NCI-H2227 (cell line): ENCODE data around the gene TAGLN3.
"Not testable (repeated sequence)": the region's sequence is repeated elsewhere in the genome, so short reads cannot be mapped to it uniquely, and the experiment has no call there.

Experiments
- DNase-seq: peaks from one replicate; lab custom pipeline; 2025; ENCODE audit not compliant: unreplicated experiment; lab: John Stamatoyannopoulos, UW

The TAGLN3 gene

DNA sequence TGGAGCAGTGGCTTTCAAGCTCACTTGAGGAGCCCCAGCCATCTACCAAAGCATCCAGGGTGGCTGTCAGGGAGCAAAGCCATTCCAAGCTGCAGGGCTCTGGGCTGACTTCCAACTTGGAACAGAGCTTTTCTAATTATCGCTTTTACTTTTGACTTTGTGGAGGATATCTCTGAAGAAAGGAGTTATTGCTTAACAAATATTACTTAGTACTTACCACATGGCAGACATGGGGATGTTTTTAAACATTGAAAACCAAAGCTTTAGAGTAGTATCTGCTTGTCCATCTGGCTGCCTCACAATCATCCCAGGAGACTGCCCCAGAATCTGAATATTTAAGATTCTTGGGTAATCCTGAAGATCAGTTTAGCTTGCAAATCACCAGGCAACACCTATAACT, 8.9 kb downstream of the TAGLN3 start:
- no peak for DNase-seq

DNA sequence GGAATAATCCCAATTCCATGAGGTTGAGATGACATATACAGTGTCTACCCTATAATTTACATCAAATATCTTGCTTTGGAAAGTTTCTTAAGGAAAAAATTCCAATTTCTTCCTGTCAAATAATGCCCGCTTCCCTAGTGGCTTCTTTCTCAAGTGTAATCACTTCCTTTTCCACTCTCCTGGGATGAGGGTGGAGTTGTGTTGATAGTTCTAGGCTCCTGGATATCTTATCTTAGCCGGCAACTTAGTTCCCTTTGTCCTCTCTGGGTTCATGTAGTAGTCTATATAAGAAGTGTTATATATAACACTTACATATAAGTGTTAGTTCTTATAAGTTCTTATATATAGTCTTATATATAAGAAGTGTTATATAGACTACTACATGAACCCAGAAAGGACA, 10.9 kb downstream of the TAGLN3 start:
- no peak for DNase-seq

- DNase-seq: no peak
These were observed 11.9 kb downstream of the TAGLN3 start for GRCh38 chr3:112010636-112011035.

- no peak for DNase-seq
These were observed 12.7 kb downstream of the TAGLN3 start for GRCh38 chr3:112011376-112011940.

DNA sequence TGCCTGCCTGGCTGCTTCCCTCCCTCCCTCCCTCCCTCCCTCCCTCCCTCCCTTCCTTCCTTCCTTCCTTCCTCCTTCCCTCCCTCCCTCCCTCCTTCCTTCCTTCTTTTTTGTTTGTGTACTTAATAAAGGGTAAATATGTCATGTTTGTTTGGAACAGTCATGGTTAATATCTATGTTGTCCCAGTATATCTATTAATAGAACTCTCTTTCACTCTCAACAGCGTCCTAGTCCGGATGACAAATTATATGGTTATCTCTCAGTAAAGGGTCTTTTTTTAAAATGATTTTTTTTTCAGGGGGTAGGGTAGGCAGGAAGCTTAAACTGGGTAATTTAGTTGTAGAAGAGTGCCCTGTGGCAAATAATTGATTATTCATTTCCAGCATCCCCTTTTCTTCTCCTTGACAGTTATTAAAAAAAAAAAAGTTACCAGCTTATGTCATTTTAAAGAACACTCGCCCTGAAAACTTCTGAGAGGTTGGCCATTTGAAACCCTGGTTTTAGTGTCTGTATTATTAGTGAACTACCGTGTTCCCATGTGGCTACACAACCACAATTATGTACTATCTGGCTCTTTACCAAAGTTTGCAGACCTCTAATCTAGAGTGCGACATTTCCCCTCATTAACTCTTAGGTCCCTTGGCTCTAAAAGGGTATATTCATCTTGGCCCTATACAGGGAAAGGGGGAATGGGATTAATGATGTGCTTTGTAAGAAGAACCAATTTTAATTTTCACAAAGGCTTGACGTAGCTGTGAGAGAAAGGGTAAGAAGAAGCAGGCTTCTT, 13.7 kb downstream of the TAGLN3 start:
- no peak for DNase-seq

DNA sequence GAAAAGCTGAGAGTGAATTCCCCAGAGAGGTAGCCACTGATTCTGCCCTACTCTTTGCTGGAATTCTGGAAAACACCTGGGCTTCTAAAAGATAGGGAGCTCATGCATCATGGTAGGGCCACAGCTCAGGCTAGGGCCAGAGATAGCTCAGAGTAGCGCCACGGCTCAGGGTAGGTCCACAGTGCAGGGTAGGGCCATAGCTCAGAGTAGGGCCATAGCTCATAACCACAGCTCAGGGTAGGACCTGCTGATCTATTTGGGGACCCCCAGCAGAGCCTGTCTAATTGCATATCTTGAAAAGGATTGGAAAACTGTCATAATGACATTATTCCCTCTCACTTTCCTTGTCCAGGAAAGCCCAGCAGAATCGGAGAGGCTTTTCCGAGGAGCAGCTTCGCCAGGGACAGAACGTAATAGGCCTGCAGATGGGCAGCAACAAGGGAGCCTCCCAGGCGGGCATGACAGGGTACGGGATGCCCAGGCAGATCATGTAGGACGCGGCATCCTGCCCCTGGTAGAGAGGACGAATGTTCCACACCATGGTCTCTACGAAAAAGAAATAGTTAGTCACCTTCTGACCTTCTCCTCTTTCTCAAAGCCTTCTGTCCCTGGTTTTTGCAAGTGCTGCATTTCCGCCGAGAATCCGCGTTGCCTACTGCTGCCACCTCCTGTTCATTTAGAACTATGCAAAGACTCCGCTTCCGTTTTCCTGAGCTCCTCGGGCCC, 14.5 kb downstream of the TAGLN3 start:
- DNase-seq: no peak

GRCh38 chr3:112013784-112014143, 15.0 kb downstream of the TAGLN3 start:
- no peak for DNase-seq

DNA sequence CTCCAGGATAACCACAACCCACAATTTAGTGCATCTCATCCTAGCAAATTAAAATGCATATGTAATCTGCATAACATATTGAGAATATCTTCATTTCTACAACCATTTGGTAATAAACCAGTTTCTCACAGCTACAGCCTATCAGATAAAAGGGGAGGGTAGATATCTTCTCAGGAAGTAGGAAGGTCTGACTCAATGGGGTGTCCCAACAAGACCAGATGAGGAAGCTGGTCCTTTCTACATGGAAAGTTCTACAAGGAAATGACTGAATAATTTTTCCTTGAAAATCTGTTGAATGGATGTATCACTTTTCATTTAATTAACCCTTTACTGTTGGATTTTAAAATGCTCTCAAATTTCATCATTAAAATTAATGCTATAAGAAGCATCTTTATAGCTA, 18.4 kb downstream of the TAGLN3 start:
- DNase-seq: no peak

- DNase-seq: no peak
These were observed 20.0 kb downstream of the TAGLN3 start for GRCh38 chr3:112018712-112019111.

- no peak for DNase-seq
These were observed 21.0 kb downstream of the TAGLN3 start for GRCh38 chr3:112019716-112020115.

GRCh38 chr3:112020674-112021085, 22.0 kb downstream of the TAGLN3 start:
- peak; percentile 2 for DNase-seq

DNA sequence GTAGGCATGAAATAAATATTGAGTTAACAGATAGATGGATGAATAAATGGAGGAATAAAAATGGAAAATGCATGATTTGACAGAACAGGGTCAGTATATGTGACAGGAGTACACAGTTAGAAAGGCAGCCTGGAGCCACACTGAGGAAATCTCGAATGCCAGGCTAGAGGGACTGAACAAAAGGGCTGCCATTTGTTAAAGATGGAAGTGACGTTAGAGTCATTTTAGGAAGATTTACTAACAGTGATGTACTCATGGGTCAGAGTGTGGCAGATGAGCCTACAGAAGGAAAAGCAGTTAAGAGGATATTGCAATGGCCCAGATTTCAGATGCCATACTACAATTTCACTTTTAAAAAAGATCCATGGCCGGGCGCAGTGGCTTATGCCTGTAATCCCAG, 28.4 kb downstream of the TAGLN3 start:
- DNase-seq: no peak

- DNase-seq: peak; percentile 62
These were observed 29.1 kb downstream of the TAGLN3 start for GRCh38 chr3:112027826-112028225.

- DNase-seq: no peak
These were observed 32.2 kb downstream of the TAGLN3 start for GRCh38 chr3:112030901-112031300.

DNA sequence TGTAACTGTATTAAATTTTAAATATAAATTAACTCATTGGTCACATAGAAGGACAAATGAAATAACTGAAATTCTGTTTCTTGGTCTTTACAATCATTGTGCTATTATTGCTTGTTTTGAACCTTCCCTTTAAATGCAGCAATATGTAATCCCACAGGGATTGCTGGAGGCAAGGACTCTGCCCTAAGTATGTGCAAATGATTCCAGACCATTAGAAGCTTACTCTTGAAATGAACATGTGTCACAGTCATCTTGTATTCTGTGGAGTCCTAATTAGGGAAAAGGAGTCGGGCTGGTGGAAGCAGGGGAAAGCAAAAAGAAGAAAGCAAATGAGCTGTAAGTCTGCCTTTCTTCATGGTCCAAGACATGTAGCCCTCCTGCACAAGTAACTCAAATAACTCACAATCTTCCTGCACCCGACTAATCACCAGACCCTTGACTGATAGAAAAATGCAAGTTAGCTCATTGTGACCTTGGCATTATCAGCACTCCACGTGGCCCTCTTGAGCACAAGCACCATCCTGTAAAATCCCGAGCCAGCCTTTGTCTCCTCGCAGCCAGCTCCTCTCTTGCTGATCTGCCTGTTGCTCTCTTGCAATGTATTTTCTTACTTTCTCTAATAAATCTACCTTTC, 33.5 kb downstream of the TAGLN3 start:
- DNase-seq: no peak

DNA sequence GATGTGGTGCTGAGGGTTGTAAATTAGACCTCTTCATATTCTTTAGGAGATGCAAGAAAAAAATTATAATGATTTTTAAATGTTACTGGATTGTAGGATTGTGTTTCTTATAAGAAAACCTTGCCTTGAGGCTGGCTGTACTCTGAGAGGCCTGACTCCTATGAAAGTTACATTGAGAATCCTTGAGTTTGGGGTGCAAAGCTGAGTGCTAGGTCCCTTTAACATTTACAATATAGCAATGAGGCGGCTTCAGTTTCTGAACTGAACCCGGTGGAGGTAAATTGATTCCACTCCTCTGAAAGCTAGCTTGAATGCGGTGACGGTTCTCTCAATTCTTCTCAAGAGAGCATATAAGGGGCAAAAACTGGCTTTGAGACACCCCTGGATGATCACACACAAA, 35.7 kb downstream of the TAGLN3 start, which contains the start of gene TMPRSS7:
Gene TMPRSS7 (plus strand): TSS at position 301 of the 400 bp plus-strand sequence. CDS start 110 bp downstream, outside the sequence.
- DNase-seq: no peak

DNA sequence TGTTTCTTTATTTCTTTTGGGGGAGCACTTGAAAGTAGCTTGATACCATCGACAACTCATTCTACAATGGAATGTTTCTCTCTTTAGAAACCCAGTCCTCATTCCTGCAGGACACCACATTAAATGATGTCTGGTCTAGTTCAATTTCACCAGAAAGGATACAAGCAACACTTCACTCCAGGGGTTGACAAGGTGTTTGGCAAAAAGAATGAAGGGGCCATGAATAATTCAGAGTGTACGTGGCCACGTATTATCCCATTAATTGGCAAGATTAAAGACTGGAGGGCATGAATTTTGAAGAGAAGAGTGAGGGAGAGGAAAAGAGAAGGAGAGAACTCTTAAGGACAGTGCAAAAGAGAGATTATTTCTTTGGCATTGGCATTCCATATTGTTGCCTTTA, 36.5 kb downstream of the TAGLN3 start:
- no peak for DNase-seq

GRCh38 chr3:112037194-112037593, 38.5 kb downstream of the TAGLN3 start:
- DNase-seq: not testable (repeated sequence)

- DNase-seq: no peak
These were observed 40.1 kb downstream of the TAGLN3 start for GRCh38 chr3:112038863-112039262.

GRCh38 chr3:112041321-112041720, 42.6 kb downstream of the TAGLN3 start:
- DNase-seq: no peak

- peak; percentile 42 for DNase-seq
These were observed 44.1 kb downstream of the TAGLN3 start for GRCh38 chr3:112042842-112043280.
